RWPE2 (cell line): ENCODE measurements around the gene ANK2.

ENCODE experiments used
- ATAC-seq: fragments of 200-7000 bp; cut with Tn5 transposase; 3 replicates; pipeline ENCODE4 v1.9.1; 2021; ENCODE audit warnings: low read depth
- DNase-seq: peaks from one replicate; pipeline ENCODE4 v3.0.0-alpha.2; 2020; ENCODE audit warnings: low spot score
- H3K27ac ChIP-seq: fragments of 450-650 bp; 2 replicates; pipeline ENCODE4 v1.5.1; 2017; ENCODE audit warnings: mild to moderate bottlenecking; ENCODE audit not compliant: poor library complexity, severe bottlenecking
- H3K27me3 ChIP-seq: fragments of 250-450 bp; sonication (Bioruptor Pico); 2 replicates; pipeline ENCODE4 v1.5.1; 2021; ENCODE audit warnings: mild to moderate bottlenecking, moderate library complexity; ENCODE audit not compliant: insufficient read depth, poor library complexity, severe bottlenecking
- H3K36me3 ChIP-seq: fragments of 250-450 bp; sonication (Bioruptor Pico); 2 replicates; pipeline ENCODE4 v1.5.1; 2020; ENCODE audit warnings: low read depth, mild to moderate bottlenecking, moderate library complexity
- H3K4me1 ChIP-seq: fragments of 250-450 bp; sonication (Bioruptor Pico); 2 replicates; pipeline ENCODE4 v1.5.1; 2021; ENCODE audit warnings: mild to moderate bottlenecking, moderate library complexity; ENCODE audit not compliant: insufficient read depth, poor library complexity, severe bottlenecking
- H3K4me3 ChIP-seq: fragments of 250-450 bp; sonication (Bioruptor Pico); 2 replicates; pipeline ENCODE4 v1.5.1; 2021; ENCODE audit warnings: mild to moderate bottlenecking, moderate library complexity; ENCODE audit not compliant: severe bottlenecking
- H3K9me3 ChIP-seq: fragments of 250-450 bp; sonication (Bioruptor Pico); 2 replicates; pipeline ENCODE4 v1.5.1; 2021; ENCODE audit warnings: mild to moderate bottlenecking, moderate library complexity; ENCODE audit not compliant: severe bottlenecking
- CTCF ChIP-seq: fragments of 450-650 bp; IDR thresholded peaks from one replicate; pipeline ENCODE4 v1.5.1; 2017; ENCODE audit warnings: mild to moderate bottlenecking, moderate library complexity; ENCODE audit not compliant: poor library complexity, severe bottlenecking

The ANK2 gene

GRCh38 chr4:113145519-113146291 is 96.3 kb downstream of the ANK2 start:
- Histone ChIP-seq H3K4me1 (no peaks in the 10 kb centered on the region), H3K27ac (no peak overlapping the region), H3K4me3 (no peak overlapping the region), H3K27me3 (no peaks in the 10 kb centered on the region), H3K36me3 (no peaks in the 10 kb centered on the region), H3K9me3 (no peaks in the 10 kb centered on the region)
- ATAC-seq, result no peak
- no peak for TF ChIP-seq CTCF
- DNase-seq, result no peak

- Histone ChIP-seq H3K9me3 (no peaks in the 10 kb centered on the region), H3K36me3 (no peaks in the 10 kb centered on the region), H3K27ac (no peak overlapping the region), H3K27me3 (no peaks in the 10 kb centered on the region), H3K4me3 (no peak overlapping the region), H3K4me1 (no peaks in the 10 kb centered on the region)
- no peak for TF ChIP-seq CTCF
- ATAC-seq, result no peak; the same call in 2 of the 3 replicates
- DNase-seq, result no peak
Observed at GRCh38 chr4:113146876-113147358, 97.5 kb downstream of the ANK2 start.

- Histone ChIP-seq H3K4me1 (no peaks in the 10 kb centered on the region), H3K27ac (no peak overlapping the region), H3K27me3 (no peaks in the 10 kb centered on the region), H3K9me3 (no peaks in the 10 kb centered on the region), H3K4me3 (no peak overlapping the region), H3K36me3 (no peaks in the 10 kb centered on the region)
- ATAC-seq, result no peak
- no peak for DNase-seq
- TF ChIP-seq CTCF, result no peak
Observed at GRCh38 chr4:113147498-113148111, 98.2 kb downstream of the ANK2 start.

GRCh38 chr4:113148925-113149324 is 99.5 kb downstream of the ANK2 start:
- Histone ChIP-seq H3K27me3 (no peaks in the 10 kb centered on the region), H3K4me1 (no peaks in the 10 kb centered on the region), H3K9me3 (no peaks in the 10 kb centered on the region), H3K4me3 (no peak overlapping the region), H3K27ac (no peak overlapping the region), H3K36me3 (no peaks in the 10 kb centered on the region)
- no peak for ATAC-seq
- no peak for TF ChIP-seq CTCF
- no peak for DNase-seq

GRCh38 chr4:113153529-113154101 is 104.2 kb downstream of the ANK2 start:
- H3K4me3 ChIP-seq, result no peak overlapping the region
- no peak overlapping the region for H3K27ac ChIP-seq
- no peaks in the 10 kb centered on the region for H3K9me3 ChIP-seq
- no peaks in the 10 kb centered on the region for H3K4me1 ChIP-seq
- no peaks in the 10 kb centered on the region for H3K27me3 ChIP-seq
- no peak for DNase-seq
- ATAC-seq, result peak; percentile 41; the same call in 1 of the 3 replicates
- no peak for TF ChIP-seq CTCF
- H3K36me3 ChIP-seq, result no peaks in the 10 kb centered on the region
